Testis (tissue), 3 donors: Measurements from ENCODE around the gene VN1R5. TPM values are rescaled to one million over a fixed set of nuclear protein-coding genes. Genes with fewer than 3 reads are reported as not detected.

ENCODE experiments used
- DNase-seq: peaks from one replicate; pipeline ENCODE4 v3.0.0-alpha.2; 2019
- H3K27ac ChIP-seq, 2 donors: fragments of 200-600 bp; sonication (generic); one replicate each; pipeline ENCODE4 v1.5.1; 2019
- H3K27me3 ChIP-seq: fragments of 200-600 bp; sonication (generic); one replicate; pipeline ENCODE4 v1.5.1; 2019
- H3K36me3 ChIP-seq: fragments of 200-600 bp; sonication (generic); one replicate; pipeline ENCODE4 v1.5.1; 2017; ENCODE audit warnings: low read depth; ENCODE audit errors: missing control alignments
- H3K4me1 ChIP-seq: fragments of 200-600 bp; sonication (generic); one replicate; pipeline ENCODE4 v1.5.1; 2019
- H3K4me3 ChIP-seq, 2 donors: fragments of 200-600 bp; sonication (generic); one replicate each; pipeline ENCODE4 v1.5.1; 2017 to 2019
- H3K9me3 ChIP-seq: fragments of 200-600 bp; sonication (generic); one replicate; pipeline ENCODE4 v1.5.1; 2017
- CTCF ChIP-seq, 3 experiments: fragments of 450-650 bp in 2 of 3; fragments of 200-600 bp in 1 of 3; sonication (generic) in 1 of 3; IDR thresholded peaks; one replicate each; pipeline ENCODE4 v1.5.1; 2016 to 2019; ENCODE audit warnings: antibody characterized with exemption in 3 of 3, mild to moderate bottlenecking in 2 of 3, moderate library complexity in 1 of 3
- POLR2A ChIP-seq: fragments of 450-650 bp; IDR thresholded peaks from one replicate; pipeline ENCODE4 v1.6.1; 2017; ENCODE audit warnings: antibody characterized with exemption, mild to moderate bottlenecking, moderate library complexity
- WGBS, 2 donors: methylation state at CpG; one replicate each; pipeline ENCODE4 v1.1.5; 2018; 5-methylcytosine and 5-hydroxymethylcytosine counted together
- intact Hi-C: fragments of 100-400 bp; cut with DNase I; formaldehyde crosslinking; loops from one replicate; pipeline ENCODE4 v1.15.1; 2023; ENCODE audit warnings: low total_unique reads
- polyA plus RNA-seq: library from polyadenylated mRNA; stranded (reverse); fragments of 350-450 nt; fragmentation: Illumina TruSeq; extraction: RNeasy Lipid Tissue Mini Kit (QIAGEN cat#74804); gene quantifications from one replicate; pipeline ENCODE4 v1.2.3, GENCODE V29; 2014; ENCODE audit warnings: low read depth, low replicate concordance; ENCODE audit not compliant: insufficient read depth
- total RNA-seq, 2 donors: library from RNA; depleted of rRNA; stranded (reverse); fragments of >200 nt; gene quantifications; one replicate each; pipeline ENCODE4 v1.2.3, GENCODE V29; 2016

VN1R5 gene
- total and polyA plus RNA-seq, 3 donors from 2014 or later: not detected

GRCh38 chr1:247222840-247223239 is 33.0 kb upstream of the VN1R5 start:
- DNase-seq: no peak
- H3K27me3 ChIP-seq: no peaks in the 10 kb centered on the region
- H3K27ac ChIP-seq: no peak overlapping the region
- intact Hi-C loops: no loop called here
- no peak overlapping the region for H3K4me3 ChIP-seq
- TF ChIP-seq POLR2A: no peak
- TF ChIP-seq CTCF (IDR thresholded peaks at IDR 0.05): no peak
- no peaks in the 10 kb centered on the region for H3K36me3 ChIP-seq
- WGBS, 2 donors: 77 to 78% methylated on average over 3 of the region's 3 CpGs
- H3K4me1 ChIP-seq: no peaks in the 10 kb centered on the region
- H3K9me3 ChIP-seq: no peaks in the 10 kb centered on the region

GRCh38 chr1:247224822-247225221 is 31.1 kb upstream of the VN1R5 start:
- Histone ChIP-seq H3K4me1 (no peaks in the 10 kb centered on the region), H3K27ac (no peak overlapping the region), H3K9me3 (no peaks in the 10 kb centered on the region), H3K27me3 (no peaks in the 10 kb centered on the region), H3K36me3 (no peaks in the 10 kb centered on the region), H3K4me3 (no peak overlapping the region)
- DNase-seq: no peak
- TF ChIP-seq POLR2A (no peak), CTCF (IDR thresholded peaks at IDR 0.05) (no peak)
- intact Hi-C loops: no loop called here

- Histone ChIP-seq H3K4me3 (no peak overlapping the region), H3K36me3 (no peaks in the 10 kb centered on the region), H3K27ac (no peak overlapping the region), H3K27me3 (no peaks in the 10 kb centered on the region), H3K9me3 (no peaks in the 10 kb centered on the region), H3K4me1 (no peaks in the 10 kb centered on the region)
- TF ChIP-seq CTCF (IDR thresholded peaks at IDR 0.05): no peak
- TF ChIP-seq POLR2A: no peak
- 50 to 60% methylated on average over 3 of the region's 3 CpGs for whole genome bisulfite sequencing, 2 donors
- intact Hi-C loops: no loop called here
- DNase-seq: no peak
These were observed 27.7 kb upstream of the VN1R5 start for GRCh38 chr1:247228133-247228532.

GRCh38 chr1:247241691-247242090 is 14.2 kb upstream of the VN1R5 start:
- Histone ChIP-seq H3K27ac (no peak overlapping the region), H3K36me3 (no peaks in the 10 kb centered on the region), H3K27me3 (no peaks in the 10 kb centered on the region), H3K4me3 (no peak overlapping the region), H3K9me3 (no peaks in the 10 kb centered on the region), H3K4me1 (no peaks in the 10 kb centered on the region)
- no peak for TF ChIP-seq CTCF (IDR thresholded peaks at IDR 0.05)
- 74 to 85% methylated on average over 2 of the region's 2 CpGs for WGBS, 2 donors
- no peak for DNase-seq
- intact Hi-C loops: no loop called here

GRCh38 chr1:247243524-247244137 is 12.2 kb upstream of the VN1R5 start:
- H3K9me3 ChIP-seq: no peaks in the 10 kb centered on the region
- H3K4me3 ChIP-seq: peak overlapping the region; percentile 15 to 18
- H3K36me3 ChIP-seq: no peaks in the 10 kb centered on the region
- intact Hi-C loops: no loop called here
- H3K27me3 ChIP-seq: no peaks in the 10 kb centered on the region
- 63 to 73% methylated on average over 12 of the region's 12 CpGs for WGBS, 2 donors
- TF ChIP-seq CTCF (IDR thresholded peaks at IDR 0.05) (no peak), POLR2A (no peak)
- no peak for DNase-seq
- no peak overlapping the region for H3K27ac ChIP-seq
- H3K4me1 ChIP-seq: no peaks in the 10 kb centered on the region
